Right lung (tissue), 5 donors: ENCODE data around the gene SUPT16H. TPM values are rescaled to one million over a fixed set of nuclear protein-coding genes. Genes with fewer than 3 reads are reported as not detected.
"Not testable (repeated sequence)": the region's sequence is repeated elsewhere in the genome, so short reads cannot be mapped to it uniquely, and the experiment has no call there.

ENCODE experiments used
- DNase-seq, 2 donors: peaks; one replicate each; pipeline ENCODE4 v3.0.0-alpha.2; 2013
- polyA plus RNA-seq, 5 donors: library from polyadenylated mRNA; unstranded; fragments of 120-200 nt; gene quantifications; one replicate each; pipeline versions ENCODE4 v1.2.1 to v1.2.3, GENCODE V29; 2013; ENCODE audit warnings: inconsistent platforms in 1 of 5, low replicate concordance in 1 of 5; ENCODE audit not compliant: insufficient read length in 5 of 5, insufficient read depth in 1 of 5

Gene SUPT16H
- polyA plus RNA-seq, 5 donors: 98.8 to 146 (median 131) TPM

DNA sequence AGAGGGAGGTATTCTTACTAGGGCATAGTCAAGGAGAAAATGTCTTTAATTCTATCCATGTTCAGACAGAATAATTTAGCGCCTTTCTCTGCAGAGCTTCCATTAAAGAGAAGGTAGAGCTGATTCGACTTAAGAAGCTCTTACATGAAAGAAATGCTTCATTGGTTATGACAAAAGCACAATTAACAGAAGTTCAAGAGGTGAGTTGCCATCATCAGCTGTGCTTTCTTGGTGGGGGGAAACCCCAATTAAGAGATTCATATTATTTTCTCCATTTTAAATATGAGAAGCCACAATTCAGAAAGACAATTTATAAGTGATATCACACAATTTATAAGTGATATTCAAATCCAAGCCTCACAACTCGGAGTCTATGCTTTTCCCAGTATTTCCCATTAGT, 76.2 kb downstream of the SUPT16H start:
- no peak for DNase-seq

GRCh38 chr14:21302836-21303140, 81.0 kb downstream of the SUPT16H start:
- not testable (repeated sequence) for DNase-seq

DNA sequence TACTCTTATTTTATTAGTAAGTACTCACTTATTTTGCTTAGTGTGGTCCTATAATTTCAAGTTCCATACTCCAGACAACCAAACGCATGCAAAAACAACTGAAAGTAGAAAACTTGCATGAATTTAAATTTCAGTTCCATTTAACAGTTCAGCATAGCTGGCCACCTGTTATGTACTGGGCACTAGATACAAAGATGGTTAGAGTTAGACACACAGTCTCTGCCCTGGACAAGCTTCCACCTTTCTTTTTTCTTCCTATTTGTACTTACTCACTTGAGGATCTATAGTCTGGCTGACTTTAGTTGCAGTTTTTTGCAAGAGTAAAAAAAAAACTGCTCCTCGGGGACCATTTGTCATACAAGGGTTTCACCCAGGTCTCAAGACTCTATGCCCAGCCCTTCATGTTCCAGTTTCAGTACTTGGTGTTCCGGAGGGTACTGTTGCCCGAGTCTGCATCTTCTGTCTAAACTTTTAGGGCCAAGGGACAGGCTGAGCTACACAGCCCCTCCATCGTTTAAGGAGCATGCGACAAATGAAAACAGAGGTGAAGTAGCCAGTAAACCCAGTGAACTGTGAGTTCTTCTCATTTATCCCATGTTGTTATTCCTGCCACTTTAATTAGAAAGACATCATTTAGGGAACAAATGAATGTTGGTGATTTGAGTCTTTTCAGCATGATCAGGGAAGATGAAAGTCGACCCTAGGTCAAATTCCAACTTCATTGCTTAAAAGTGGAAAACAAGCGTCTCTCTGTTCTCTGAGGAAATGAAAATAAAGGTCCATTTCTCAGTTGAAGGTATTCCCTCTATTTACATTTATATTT, 81.6 kb downstream of the SUPT16H start:
- DNase-seq: no peak

Other genes with a start within 250 kb of the SUPT16H start
- gene OR5AU1, start 228.0 kb downstream of the SUPT16H start, polyA plus RNA-seq: under 1 TPM; 0.03 to 0.36 (median 0.10) TPM
- gene HNRNPC, start 114.6 kb downstream of the SUPT16H start, polyA plus RNA-seq: 100 to 1,000 TPM; 694 to 979 (median 852) TPM
- under 1 TPM; 0.53 to 0.93 (median 0.74) TPM for gene RPGRIP1, start 103.9 kb downstream of the SUPT16H start, polyA plus RNA-seq
- 10 to 100 TPM; 63.5 to 85.8 (median 70.2) TPM for gene CHD8, start 72.1 kb upstream of the SUPT16H start, polyA plus RNA-seq
- gene RAB2B, start 92.9 kb upstream of the SUPT16H start, polyA plus RNA-seq: 10 to 100 TPM; 36.0 to 53.8 (median 47.9) TPM
- 10 to 100 TPM; 51.3 to 69.4 (median 61.6) TPM for gene TOX4, start 93.2 kb upstream of the SUPT16H start, polyA plus RNA-seq
- 100 to 1,000 TPM in 2 of 5 donors, 10 to 100 TPM in 3; 77.3 to 111 (median 99.8) TPM for gene METTL3, start 127.3 kb upstream of the SUPT16H start, polyA plus RNA-seq
- 10 to 100 TPM; 29.4 to 44.6 (median 33.1) TPM for gene SALL2, start 142.3 kb upstream of the SUPT16H start, polyA plus RNA-seq
- gene OR10G3, start 196.1 kb upstream of the SUPT16H start, polyA plus RNA-seq: under 1 TPM in 4 of 5 donors, not detected in 1; 0.06 to 0.18 (median 0.10) TPM